Embryonic facial prominence (tissue), 1 donor: ENCODE measurements around the gene CD300LB.
"Not testable (repeated sequence)": the region's sequence is repeated elsewhere in the genome, so short reads cannot be mapped to it uniquely, and the experiment has no call there.

Experiments
- DNase-seq: peaks from one replicate; pipeline ENCODE4 v3.0.0-alpha.2; 2016; ENCODE audit errors: extremely low spot score

Gene CD300LB

DNA sequence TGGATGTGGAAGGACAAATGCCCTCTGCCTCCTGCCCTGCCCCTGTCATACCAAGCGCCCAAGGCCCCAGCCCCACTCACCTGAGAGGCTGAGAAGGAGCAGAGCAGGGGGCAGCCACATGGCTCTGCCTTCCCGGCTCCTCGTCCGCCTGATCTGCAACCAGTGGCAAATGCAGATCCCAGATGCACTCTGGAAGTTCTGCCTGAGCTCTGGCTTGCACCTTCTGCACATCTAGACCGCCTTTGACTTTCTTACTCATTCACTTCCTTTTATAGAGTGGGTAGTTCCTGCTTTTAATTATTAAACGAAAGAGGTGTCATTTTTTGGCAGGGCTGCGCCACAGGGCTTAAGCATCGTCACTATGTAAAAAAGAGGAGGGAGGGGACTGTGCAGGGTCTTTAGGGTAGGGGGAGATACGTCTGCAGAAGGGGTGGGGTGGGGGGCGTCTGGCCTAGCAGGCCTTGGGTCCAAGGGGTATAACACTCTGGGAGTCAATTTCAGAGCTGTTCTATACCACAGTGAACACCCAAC, at the start of gene CD300LB:
CD300LB (minus strand) TSS at position 245 of the 531 bp plus-strand sequence; CDS start at position 120, 125 bp downstream.
- DNase-seq, result no peak

DNA sequence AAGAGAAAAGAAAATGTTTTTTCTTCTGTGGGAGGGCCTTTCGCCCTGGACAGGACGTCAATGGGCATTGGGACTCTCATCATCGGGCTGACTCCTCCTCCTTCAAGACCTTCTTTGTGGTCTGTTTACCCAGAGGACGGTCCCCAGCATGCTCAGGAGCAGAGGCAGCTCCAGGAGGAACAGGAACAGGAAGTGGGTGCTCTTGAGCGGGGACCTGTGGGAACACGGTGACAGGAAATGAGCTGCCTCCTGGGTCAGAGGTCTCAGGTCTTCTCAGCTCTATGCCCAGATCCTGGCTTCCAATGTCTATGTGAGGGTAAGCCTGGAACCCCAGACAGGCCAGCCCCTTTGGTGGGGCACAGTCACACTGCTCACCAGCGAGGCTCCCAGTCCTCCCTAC, 48.6 kb upstream of the CD300LB start:
- DNase-seq, result no peak

DNA sequence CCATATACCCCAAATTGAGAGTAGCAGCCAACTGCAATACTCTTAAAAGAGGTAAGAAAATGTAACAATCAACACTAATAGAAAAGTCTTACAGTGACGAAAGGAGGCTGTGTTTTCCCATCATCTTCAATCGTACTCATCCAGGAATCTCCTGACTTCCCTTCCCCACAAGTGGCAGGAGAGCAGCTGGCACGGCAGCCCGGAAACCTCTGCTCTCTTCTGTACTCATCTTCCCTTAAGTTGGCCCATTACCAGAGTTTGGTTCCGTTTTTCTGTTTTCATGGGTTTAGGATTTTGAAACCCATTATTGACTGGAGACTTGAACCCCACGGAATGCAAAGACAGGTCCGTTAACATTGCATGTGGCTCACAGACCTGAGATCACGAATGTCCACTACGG, 47.7 kb upstream of the CD300LB start:
- DNase-seq, result no peak

DNA sequence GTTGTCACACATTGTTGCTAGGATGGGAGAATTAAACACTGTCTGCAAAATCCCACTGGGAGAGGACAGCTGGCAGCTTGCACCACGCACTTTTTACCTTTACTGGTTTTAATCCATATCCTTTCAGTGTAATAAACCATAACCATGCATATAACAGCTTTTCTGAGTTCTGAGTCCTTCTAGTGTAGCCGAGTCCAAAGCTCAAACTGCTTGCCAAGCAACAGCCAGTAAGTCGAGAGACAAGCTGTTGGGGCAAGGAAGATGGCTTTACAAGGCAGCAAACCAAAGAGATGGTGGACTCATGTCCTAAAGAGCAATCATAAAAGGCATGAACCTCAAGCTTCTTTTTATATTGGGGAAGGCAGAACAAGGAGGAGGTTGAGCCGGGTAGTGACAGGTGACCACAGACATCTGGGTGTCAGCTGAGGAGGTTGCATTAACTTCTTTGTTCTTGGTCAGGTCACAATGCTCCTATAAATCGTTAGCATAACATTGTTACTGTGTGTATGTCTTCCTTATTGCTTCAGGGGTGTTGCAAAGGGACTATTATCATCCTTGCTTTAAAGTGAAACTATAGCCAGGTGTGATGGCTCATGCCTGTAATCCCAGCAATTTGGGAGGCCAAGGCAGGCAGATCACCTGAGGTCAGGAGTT, 43.3 kb upstream of the CD300LB start:
- DNase-seq, result no peak

DNA sequence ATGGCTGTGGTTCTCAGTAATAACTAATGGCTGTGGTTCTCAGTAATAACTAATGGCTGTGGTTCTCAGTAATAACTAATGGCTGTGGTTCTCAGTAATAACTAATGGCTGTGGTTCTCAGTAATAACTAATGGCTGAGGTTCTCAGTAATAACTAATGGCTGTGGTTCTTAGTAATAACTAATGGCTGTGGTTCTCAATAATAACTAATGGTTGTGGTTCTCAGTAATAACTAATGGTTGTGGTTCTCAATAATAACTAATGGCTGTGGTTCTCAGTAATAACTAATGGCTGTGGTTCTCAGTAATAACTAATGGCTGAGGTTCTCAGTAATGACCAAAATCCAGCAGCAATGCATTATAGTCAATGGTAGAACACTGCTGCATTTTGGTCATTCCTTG, 42.4 kb upstream of the CD300LB start:
- DNase-seq, result not testable (repeated sequence)

DNA sequence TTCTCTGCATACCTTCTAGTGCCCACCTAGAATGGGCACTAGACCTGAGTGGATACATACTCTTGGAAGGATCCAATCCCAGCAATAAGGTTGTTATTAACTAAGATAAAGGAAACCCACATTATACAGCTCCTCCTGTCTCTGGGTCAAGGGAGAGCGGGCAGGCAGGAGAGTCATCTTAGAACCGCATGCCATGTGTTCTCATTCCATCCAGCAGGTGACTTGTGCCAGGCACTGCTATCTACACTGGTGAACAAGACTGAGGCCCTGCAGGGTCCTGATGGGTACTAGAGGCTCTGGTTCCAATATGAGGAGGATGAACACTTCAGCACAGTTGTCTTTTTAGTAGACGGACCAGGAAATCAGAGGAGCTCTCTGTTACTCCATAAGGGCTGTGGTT, 41.9 kb upstream of the CD300LB start:
- no peak for DNase-seq

DNA sequence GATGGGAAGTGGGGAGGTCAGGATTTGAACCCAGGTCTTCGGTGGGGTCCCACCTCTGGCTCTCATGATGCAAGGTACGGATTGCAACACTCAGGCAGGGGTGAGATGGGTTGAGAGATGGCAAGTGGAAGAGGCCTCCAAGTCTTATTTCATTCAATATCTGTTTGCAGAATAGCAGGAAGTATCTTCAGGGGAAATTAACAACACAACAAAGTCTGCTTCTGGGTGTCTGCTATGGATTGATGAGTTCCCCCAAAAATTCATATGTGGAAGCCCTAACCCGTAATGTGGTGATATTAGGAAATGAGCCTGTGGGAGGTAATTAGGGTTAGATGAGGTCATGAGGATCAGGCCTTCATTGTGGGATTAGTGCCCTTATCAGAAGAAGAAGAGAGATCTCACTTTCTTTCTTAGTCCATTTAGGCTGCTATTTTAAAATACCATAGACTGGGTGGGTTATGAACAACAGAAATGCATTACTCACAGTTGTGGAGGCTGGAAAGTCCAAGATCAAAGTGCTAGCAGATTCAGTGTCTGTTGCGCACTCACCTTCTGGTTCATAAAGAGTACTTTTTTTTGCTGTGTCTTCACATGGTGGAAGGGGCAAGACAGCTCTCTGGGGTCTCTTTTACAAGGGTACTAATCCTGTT, 40.5 kb upstream of the CD300LB start:
- DNase-seq, result no peak

DNA sequence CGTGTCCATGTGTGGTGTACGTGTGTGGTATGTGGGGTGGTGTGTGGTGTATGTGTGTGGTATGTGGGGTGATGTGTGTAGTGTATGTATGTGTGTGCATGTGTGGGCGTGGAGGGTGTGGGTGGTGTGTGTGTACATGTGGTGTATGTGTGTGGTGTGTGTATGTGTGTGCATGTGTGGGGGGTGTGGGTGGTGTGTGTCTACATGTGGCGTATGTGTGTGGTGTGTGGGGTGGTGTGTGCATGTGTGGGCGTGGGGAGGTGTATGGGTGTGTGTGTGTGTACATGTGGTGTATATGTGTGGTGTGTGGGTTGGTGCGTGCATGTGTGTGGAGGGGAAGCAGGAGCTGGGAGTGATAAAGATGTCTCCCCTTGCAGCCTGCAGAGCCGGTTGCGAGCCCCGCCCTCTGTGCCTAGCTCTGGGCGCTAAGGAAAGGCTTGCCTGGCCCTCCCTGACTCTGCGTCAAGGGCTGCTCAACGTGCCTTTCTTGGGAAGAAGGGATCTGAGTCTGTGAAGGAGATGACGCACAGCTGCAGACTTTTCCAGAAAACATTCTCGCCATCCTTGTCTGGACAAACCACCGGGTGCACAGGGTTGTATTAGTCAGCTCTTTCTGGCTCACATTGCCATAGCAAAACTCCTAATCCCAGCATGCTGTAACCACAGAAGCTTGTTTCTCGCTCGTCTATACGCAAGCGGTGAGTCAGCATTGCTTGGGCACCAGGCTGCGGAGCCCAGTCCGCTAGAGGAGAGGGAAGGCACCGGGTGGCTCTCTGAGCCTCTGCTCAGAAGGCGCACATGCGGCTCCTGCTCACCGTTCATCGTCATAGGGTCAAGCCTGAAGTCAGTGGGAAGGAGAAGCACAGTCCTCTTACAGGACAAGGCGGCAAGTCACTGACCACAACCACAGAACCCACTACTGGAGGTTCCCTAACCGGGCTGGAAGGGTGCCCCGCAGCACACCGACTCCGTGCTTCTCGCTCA, 38.0 kb upstream of the CD300LB start:
- DNase-seq, result no peak

DNA sequence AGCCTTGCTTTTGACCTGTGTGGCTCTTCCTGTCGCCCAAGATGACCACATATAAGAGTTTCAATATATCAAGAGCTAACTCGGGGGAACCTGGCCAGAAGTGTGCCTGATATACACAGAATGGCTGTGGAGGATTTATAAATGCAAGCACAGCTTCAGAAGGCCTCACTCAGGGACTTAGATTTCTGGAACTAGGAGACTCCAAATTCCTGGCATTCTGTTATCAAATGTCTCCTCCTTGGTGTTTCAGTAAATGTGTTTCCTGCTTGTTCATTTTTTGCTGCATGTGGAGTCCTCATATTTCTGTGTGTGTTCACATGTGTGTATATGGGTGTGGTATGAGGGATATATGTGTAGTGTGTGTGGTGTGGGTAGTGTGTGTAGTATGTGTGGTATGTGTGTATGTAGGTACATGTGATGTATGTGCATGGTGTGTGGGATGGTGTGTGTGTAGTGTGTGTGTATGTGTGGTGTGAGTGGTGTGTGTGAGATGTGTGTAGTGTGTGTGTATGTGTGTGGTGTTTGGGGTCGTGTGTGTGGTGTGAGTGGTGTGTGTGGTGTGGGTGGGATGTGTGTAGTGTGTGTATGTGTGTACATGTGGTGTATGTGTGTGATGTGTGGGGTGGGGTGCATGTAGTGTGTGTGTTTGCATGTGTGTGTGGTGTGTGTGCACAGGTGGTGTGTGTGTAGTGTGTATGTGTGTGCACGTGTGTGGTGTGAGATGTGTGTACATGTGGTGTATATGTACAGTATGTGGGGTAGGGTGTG, 37.0 kb upstream of the CD300LB start:
- DNase-seq, result no peak

DNA sequence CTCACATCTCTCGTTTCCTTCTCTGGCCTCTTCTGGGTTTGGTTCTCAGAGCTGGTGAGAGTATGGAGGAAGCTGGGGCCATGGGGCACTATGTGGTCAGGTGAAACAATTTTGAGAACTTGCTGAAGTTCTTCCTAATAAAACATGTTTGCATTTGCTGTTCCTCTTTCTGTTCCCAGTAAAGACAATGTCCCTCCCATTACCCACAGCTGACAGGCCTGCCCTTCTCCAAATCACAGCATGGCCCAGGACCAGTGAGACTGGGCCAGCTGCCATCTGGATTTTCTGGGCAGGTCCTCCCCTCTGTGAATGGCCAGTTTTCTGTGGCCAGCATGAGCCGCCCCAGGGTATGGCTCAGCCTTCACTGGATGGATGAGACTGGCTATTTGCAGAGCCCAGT, 36.1 kb upstream of the CD300LB start, which contains the start of gene CD300H:
CD300H (minus strand) TSS at position 113 of the 400 bp plus-strand sequence.
- no peak for DNase-seq

DNA sequence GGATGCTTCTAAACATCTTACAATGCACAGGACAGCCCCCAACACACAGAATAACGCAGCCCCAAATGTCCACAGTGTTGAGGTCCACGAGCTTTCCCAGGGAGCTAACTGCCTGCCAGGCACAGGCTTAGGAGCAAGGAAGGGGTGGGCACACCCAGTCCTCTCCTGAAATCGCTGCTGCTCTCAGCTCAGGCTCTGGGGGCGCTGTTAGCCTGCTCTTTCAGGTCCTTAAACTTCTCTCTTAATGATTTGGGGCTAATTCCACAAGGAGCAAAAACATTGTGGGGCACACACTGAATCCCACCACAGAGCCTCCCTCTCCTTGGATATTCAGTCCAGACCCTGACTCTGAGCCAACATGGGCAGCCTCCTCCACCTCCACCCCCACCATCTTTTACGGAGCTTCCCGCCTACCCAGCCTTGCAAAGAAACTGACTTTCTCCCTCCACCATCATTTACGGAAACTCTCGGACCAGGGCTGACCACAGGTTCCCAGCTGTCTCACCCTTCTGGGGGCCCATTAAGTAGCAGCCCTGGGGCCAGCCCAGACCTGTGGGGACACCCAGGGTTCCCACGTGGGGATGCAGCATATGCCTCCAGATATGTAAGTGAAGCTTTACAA, 35.0 kb upstream of the CD300LB start:
- no peak for DNase-seq

DNA sequence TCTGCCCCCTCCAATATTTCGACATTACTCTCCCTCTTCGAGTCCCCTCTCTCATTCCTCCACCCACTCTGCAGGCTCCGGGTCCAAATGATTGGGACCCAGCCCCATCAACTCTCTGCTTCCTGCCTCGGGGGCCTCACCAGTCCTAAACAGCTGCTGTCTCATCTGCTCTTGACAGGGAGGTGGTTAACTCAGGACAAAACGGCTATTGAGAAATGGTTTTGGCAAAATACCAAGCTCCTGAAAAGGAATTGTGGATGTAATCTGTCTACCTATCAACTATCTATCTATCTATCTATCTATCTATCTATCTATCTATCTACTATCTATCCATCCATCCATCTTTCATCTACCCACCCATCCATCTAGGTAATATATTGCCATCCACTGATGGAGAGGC, 33.9 kb upstream of the CD300LB start:
- DNase-seq, result no peak

DNA sequence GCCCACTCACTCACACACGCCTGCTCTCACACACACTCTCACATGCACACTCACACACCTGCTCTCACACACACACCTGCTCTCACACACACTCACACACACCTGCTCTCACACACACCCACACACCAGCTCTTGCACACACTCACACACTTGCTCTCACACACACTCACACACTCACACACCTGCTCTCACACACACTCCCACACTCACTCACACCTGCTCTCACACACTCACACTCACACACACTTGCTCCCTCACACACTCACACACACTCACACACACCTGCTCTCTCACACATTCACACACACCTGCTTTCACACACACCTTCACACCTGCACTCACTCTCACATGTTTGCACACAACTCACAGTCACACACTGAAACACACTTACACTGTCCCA, 32.1 kb upstream of the CD300LB start:
- no peak for DNase-seq

DNA sequence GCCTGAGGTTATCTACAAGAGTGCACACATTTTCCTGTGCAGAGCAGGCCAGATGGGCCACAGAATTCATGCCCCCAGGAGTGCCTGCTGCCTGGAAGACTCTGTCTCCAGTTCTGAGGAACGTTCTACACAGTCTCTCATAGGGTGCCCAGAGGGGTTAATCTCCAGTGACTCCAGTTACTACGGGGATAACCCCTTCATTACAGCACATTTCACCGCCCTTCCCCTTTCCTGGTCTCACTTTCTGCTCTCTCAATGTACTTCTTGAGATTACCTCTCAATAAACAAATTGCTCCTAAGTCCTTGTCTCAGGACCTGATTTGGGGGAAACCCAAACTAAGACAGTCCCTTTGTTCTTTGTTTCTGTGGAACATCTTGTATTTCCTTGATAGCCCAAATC, 30.3 kb upstream of the CD300LB start:
- DNase-seq, result no peak

DNA sequence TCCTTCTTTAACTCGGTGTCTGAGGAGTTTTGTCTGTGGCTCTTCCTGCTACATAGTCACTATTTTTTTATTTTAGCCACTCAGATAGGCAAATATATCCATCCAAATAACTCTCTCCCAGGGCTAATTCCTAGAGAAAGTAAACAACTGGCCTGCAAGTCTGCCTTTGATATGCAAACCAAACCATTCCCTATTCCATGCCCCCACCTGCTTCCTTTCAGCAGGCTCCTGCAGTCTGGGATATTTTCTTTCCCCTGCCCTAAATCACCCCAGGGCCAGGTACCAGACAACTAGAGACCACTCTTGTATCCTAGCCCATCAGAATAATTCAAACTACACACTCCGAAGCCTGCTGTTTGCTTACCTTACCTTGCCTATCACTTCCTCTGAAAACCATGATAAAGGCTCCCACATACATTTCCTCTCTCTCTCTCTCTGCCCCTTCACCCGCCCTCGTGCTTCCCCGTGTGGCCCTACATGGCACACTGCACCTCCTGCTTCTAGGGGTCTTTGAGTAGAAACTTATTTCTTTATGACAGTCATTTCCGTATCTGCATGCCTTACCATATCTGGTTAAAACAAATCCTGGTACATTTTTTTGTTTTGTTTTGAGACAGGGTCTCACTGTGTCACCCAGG, 27.7 kb upstream of the CD300LB start:
- no peak for DNase-seq

DNA sequence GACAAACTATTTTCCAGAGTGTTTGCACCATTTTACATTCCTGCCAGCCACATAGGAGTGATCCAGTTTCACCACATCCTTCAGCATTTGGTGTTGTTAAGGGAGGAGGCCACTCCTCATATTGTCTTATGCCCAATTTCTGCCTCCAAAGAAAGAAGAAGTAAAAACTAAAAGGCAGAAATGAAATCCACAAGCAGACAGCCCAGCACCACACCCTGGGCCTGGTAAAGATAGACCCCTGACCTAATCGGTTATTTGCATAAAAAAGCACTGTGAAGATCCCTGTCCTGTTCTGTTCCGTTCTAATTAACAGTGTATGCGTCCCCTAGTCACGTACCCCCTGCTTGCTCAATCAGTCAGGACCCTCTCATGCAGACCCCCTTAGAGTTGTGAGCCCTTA, 27.1 kb upstream of the CD300LB start:
- DNase-seq, result not testable (repeated sequence)

DNA sequence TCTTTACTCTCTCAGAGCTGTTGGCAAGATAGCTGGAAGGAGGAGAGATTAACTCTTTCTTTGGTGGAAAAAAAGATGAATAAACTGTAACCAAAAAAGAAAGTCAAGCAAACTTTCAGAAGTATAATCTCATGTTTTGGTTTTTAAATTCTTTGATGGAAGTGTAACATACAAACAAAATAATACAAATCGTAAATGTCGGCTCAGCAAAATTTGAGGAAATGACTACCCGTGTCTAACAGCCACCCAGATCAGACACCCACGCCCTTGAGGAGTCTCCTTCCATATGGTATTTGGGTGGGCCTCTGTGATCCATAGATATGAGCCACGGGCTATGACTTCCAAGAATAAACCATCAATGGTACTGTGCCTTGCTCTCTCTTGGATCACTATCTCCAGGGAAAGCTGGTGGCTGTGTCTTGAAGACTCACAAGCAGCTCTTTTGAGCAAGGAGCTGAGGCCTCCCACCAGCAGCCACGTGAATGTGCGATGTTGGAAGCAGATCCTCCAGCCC, 24.2 kb upstream of the CD300LB start:
- DNase-seq, result no peak

DNA sequence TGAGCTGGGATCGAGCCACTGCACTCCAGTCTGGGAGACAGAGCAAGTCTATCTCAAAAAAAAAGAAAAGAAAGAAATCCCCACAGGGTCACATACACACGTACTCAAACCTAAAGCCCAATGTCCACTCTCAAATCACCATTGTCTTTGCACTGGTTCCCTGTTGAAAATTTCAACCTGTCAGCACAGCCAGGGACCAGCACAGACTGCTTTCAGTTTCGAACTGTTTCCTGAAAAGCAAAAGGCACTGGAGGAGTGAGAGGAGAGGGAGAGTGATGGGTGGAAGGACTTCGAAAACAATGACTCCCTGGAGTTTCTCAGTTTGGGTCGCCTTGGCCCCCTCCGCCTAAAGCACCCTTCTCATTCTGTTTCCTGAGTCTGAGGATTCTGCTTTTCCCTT, 23.6 kb upstream of the CD300LB start:
- DNase-seq, result no peak

DNA sequence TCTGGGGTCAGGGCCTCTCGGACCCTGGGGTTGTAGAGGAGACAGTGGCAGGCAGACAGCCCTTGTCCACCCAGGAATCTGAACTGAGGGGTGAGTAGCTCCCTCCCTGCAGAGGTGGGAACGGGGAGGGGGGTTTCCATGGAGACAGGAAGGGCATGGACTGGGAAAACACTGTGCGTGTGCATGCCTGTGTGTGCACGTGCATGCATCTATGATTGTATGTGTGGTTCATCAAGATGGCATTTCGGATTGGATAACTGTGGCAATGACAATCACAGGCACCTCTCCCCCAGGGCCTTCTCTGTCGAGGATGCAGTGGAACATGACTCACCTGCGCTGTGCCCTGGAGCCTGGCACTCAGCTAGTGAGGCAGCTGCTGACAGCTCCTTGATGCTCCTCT, 20.8 kb upstream of the CD300LB start:
- DNase-seq, result no peak

DNA sequence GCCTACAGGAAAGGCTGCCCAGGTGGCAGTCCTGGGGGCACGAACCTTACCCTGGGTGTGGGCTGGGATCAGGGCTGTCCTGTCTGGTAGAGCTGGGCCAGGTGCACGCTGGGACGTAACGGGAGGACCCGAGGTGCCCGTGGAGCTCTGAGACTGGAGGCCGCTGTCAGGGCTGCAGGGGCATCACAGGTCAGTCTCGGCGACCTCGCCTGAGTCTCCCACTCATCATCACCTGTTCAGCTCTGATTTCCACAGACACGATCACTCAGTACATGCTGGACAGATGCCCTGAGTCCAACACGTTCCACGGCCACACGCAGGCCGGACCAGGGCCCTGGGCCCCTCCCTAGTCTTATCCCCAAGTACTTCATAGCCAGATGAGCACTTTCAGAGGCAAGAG, 19.3 kb upstream of the CD300LB start:
- no peak for DNase-seq
